KMS-11 (cell line): ENCODE measurements around the gene ZNF469.

Source experiments
- H2AFZ ChIP-seq: fragments of 200-600 bp; sonication (generic); 2 replicates; pipeline ENCODE4 v1.6.1; 2016; ENCODE audit warnings: antibody characterized with exemption, mixed run types, low read depth
- H3K27ac ChIP-seq: fragments of 200-600 bp; sonication (generic); 2 replicates; pipeline ENCODE4 v1.6.1; 2016; ENCODE audit warnings: mild to moderate bottlenecking, mixed run types
- H3K27me3 ChIP-seq: fragments of 200-600 bp; sonication (generic); 2 replicates; pipeline ENCODE4 v1.6.1; 2017; ENCODE audit warnings: mild to moderate bottlenecking, low read depth, mixed run types, moderate library complexity; ENCODE audit not compliant: insufficient read depth
- H3K36me3 ChIP-seq: fragments of 200-600 bp; sonication (generic); 2 replicates; pipeline ENCODE4 v1.6.1; 2017; ENCODE audit warnings: mild to moderate bottlenecking, mixed run types; ENCODE audit not compliant: insufficient read depth
- H3K4me1 ChIP-seq: fragments of 200-600 bp; sonication (generic); 2 replicates; pipeline ENCODE4 v1.6.1; 2016; ENCODE audit warnings: mild to moderate bottlenecking, low read depth, mixed run types; ENCODE audit not compliant: poor library complexity, severe bottlenecking
- H3K4me2 ChIP-seq: fragments of 200-600 bp; sonication (generic); 2 replicates; pipeline ENCODE4 v1.7.0; 2016; ENCODE audit warnings: mild to moderate bottlenecking, mixed run types
- H3K4me3 ChIP-seq: fragments of 200-600 bp; sonication (generic); IDR thresholded peaks from 2 replicates; pipeline ENCODE4 v1.6.1; 2017; ENCODE audit warnings: low read depth, low read length, mixed read lengths; ENCODE audit not compliant: insufficient read depth
- H3K79me2 ChIP-seq: fragments of 200-600 bp; sonication (generic); 2 replicates; pipeline ENCODE4 v1.6.1; 2016; ENCODE audit warnings: low read depth, mixed run types; ENCODE audit not compliant: insufficient read depth
- H3K9ac ChIP-seq: fragments of 200-600 bp; sonication (generic); 2 replicates; pipeline ENCODE4 v1.6.1; 2016; ENCODE audit warnings: mild to moderate bottlenecking, mixed run types
- H4K20me1 ChIP-seq: fragments of 200-600 bp; sonication (generic); 2 replicates; pipeline ENCODE4 v1.6.1; 2016; ENCODE audit warnings: mild to moderate bottlenecking, mixed run types; ENCODE audit not compliant: insufficient read depth
- CTCF ChIP-seq: fragments of 200-600 bp; sonication (generic); conservative IDR thresholded peaks from 2 replicates; pipeline ENCODE4 v1.6.1; 2017; ENCODE audit warnings: low read depth, mild to moderate bottlenecking, antibody characterized with exemption, low read length, moderate library complexity, mixed read lengths

Gene ZNF469

GRCh38 chr16:88349903-88350900, 32.6 kb upstream of the ZNF469 start:
- H3K4me1 ChIP-seq = no peaks in the 10 kb centered on the region
- H2AFZ ChIP-seq = no peak overlapping the region
- no peaks in the 10 kb centered on the region for H3K79me2 ChIP-seq
- no peaks in the 10 kb centered on the region for H3K36me3 ChIP-seq
- no peak for TF ChIP-seq CTCF
- no peak overlapping the region for H3K9ac ChIP-seq
- H4K20me1 ChIP-seq = no peaks in the 10 kb centered on the region
- no peak overlapping the region for H3K4me2 ChIP-seq
- H3K27me3 ChIP-seq = peaks cover 37% of the 10 kb centered on the region; the same call in 1 of the 2 replicates
- no peak overlapping the region for H3K4me3 ChIP-seq
- H3K27ac ChIP-seq = no peak overlapping the region

- no peak overlapping the region for H3K4me3 ChIP-seq
- no peaks in the 10 kb centered on the region for H3K79me2 ChIP-seq
- H3K4me1 ChIP-seq = no peaks in the 10 kb centered on the region
- H3K27ac ChIP-seq = no peak overlapping the region
- H3K9ac ChIP-seq = no peak overlapping the region
- H3K36me3 ChIP-seq = no peaks in the 10 kb centered on the region
- H3K4me2 ChIP-seq = no peak overlapping the region
- no peaks in the 10 kb centered on the region for H4K20me1 ChIP-seq
- no peak for TF ChIP-seq CTCF
- no peak overlapping the region for H2AFZ ChIP-seq
- peaks cover 38% of the 10 kb centered on the region for H3K27me3 ChIP-seq
These were observed 31.8 kb upstream of the ZNF469 start for GRCh38 chr16:88350922-88351321.

- no peak for TF ChIP-seq CTCF
- no peak overlapping the region for H3K4me2 ChIP-seq
- no peak overlapping the region for H3K27ac ChIP-seq
- peaks cover 38% of the 10 kb centered on the region for H3K27me3 ChIP-seq
- no peak overlapping the region for H3K9ac ChIP-seq
- no peak overlapping the region for H3K4me3 ChIP-seq
- no peaks in the 10 kb centered on the region for H4K20me1 ChIP-seq
- H3K36me3 ChIP-seq = no peaks in the 10 kb centered on the region
- no peaks in the 10 kb centered on the region for H3K79me2 ChIP-seq
- H3K4me1 ChIP-seq = no peaks in the 10 kb centered on the region
- no peak overlapping the region for H2AFZ ChIP-seq
These were observed 31.2 kb upstream of the ZNF469 start for GRCh38 chr16:88351491-88352101.

- no peak for TF ChIP-seq CTCF
- Histone ChIP-seq H3K79me2 (no peaks in the 10 kb centered on the region), H3K4me2 (no peak overlapping the region), H3K4me3 (no peak overlapping the region), H3K9ac (no peak overlapping the region), H3K4me1 (no peaks in the 10 kb centered on the region), H3K27me3 (peaks cover 34% of the 10 kb centered on the region), H2AFZ (no peak overlapping the region), H4K20me1 (no peaks in the 10 kb centered on the region), H3K36me3 (no peaks in the 10 kb centered on the region), H3K27ac (no peak overlapping the region)
These were observed 30.2 kb upstream of the ZNF469 start for GRCh38 chr16:88352261-88353200.
